Endothelial cell (in vitro differentiated cells): ENCODE data around the gene KCNIP3. TPM values are rescaled to one million over a fixed set of nuclear protein-coding genes. Genes with fewer than 3 reads are reported as not detected.

Experiments
- DNase-seq: peaks from one replicate; pipeline ENCODE4 v3.0.0; 2021; ENCODE audit warnings: low spot score
- H3K27ac Mint-ChIP-seq: one replicate; pipeline ENCODE4 v1.8.0; 2021; ENCODE audit warnings: mixed read lengths, inconsistent platforms; ENCODE audit not compliant: unreplicated experiment
- H3K27me3 Mint-ChIP-seq: one replicate; pipeline ENCODE4 v1.8.0; 2021; ENCODE audit warnings: mild to moderate bottlenecking, moderate library complexity, mixed read lengths, inconsistent platforms; ENCODE audit not compliant: unreplicated experiment
- H3K36me3 Mint-ChIP-seq: one replicate; pipeline ENCODE4 v1.8.0; 2021; ENCODE audit warnings: mild to moderate bottlenecking, low read depth, mixed read lengths, inconsistent platforms; ENCODE audit not compliant: unreplicated experiment
- H3K4me1 Mint-ChIP-seq: one replicate; pipeline ENCODE4 v1.8.0; 2021; ENCODE audit warnings: mild to moderate bottlenecking, mixed read lengths, inconsistent platforms; ENCODE audit not compliant: unreplicated experiment
- H3K4me3 Mint-ChIP-seq: one replicate; pipeline ENCODE4 v1.8.0; 2021; ENCODE audit warnings: mild to moderate bottlenecking, mixed read lengths, inconsistent platforms; ENCODE audit not compliant: unreplicated experiment
- H3K9me3 Mint-ChIP-seq: one replicate; pipeline ENCODE4 v1.8.0; 2021; ENCODE audit warnings: mixed read lengths, inconsistent platforms; ENCODE audit not compliant: unreplicated experiment
- CTCF ChIP-seq: fragments of 200-600 bp; sonication (generic); IDR thresholded peaks from one replicate; pipeline ENCODE4 v1.5.0; 2021; ENCODE audit warnings: antibody characterized with exemption; ENCODE audit not compliant: unreplicated experiment
- total RNA-seq: library from RNA; stranded (reverse); fragmentation: NEBNext Ultra II Directional; extraction: Animal tissue kit (Norgen Biotek cat#: 25700); gene quantifications from one replicate; pipeline ENCODE4 v1.2.1, GENCODE V29; 2021; ENCODE audit not compliant: unreplicated experiment

KCNIP3 gene
- total RNA-seq, 1 donor from 2014 or later = 0.26 TPM

GRCh38 chr2:95366514-95366913 lies 69.4 kb downstream of the KCNIP3 start:
- H3K27ac Mint-ChIP-seq = no peak overlapping the region
- H3K4me3 Mint-ChIP-seq = no peak overlapping the region
- TF ChIP-seq CTCF = no peak
- no peaks in the 10 kb centered on the region for H3K36me3 Mint-ChIP-seq
- DNase-seq = no peak
- no peaks in the 10 kb centered on the region for H3K4me1 Mint-ChIP-seq
- no peaks in the 10 kb centered on the region for H3K9me3 Mint-ChIP-seq
- peaks cover 2% of the 10 kb centered on the region for H3K27me3 Mint-ChIP-seq

DNA sequence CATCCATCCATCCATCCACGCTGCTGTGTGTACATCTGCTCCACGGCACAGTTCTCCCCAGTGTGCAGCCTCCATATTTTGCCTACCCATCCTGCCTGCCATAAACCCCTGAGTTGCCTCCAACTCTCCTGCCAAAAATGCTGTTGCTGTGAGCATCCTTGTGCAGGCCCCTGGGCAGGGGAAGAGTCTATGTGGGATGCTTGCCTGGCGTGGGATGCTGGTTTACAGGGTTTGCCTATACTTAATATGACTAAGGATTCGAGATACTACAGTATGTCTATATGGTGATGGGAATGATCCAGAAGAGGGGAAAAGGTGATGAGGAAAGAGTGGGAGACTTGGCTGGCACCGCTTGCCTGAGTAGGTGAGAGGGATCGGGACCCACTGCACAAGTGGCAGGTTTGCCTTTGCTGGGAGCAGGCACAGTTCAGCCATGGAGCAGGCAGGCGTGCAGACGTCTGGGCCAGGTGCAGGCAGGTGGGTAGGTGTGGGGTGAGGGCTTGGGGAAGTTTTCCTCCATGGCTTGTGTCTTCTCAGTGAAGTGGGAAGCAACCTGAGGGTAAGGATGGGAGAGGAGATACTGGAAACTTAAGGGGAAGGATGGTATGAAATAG lies 75.2 kb downstream of the KCNIP3 start:
- peaks cover 2% of the 10 kb centered on the region for H3K27me3 Mint-ChIP-seq
- H3K36me3 Mint-ChIP-seq = no peaks in the 10 kb centered on the region
- no peaks in the 10 kb centered on the region for H3K4me1 Mint-ChIP-seq
- H3K9me3 Mint-ChIP-seq = no peaks in the 10 kb centered on the region
- H3K27ac Mint-ChIP-seq = no peak overlapping the region
- TF ChIP-seq CTCF = no peak
- no peak for DNase-seq
- H3K4me3 Mint-ChIP-seq = no peak overlapping the region

- Mint-ChIP-seq H3K4me3 (no peak overlapping the region), H3K36me3 (no peaks in the 10 kb centered on the region), H3K9me3 (no peaks in the 10 kb centered on the region), H3K27me3 (peaks cover 2% of the 10 kb centered on the region), H3K4me1 (no peaks in the 10 kb centered on the region), H3K27ac (no peak overlapping the region)
- no peak for DNase-seq
- no peak for TF ChIP-seq CTCF
Observed at GRCh38 chr2:95372845-95373244, 75.7 kb downstream of the KCNIP3 start.

- Mint-ChIP-seq H3K27ac (no peak overlapping the region), H3K4me3 (no peak overlapping the region), H3K4me1 (no peaks in the 10 kb centered on the region), H3K9me3 (no peaks in the 10 kb centered on the region), H3K36me3 (no peaks in the 10 kb centered on the region), H3K27me3 (peaks cover 2% of the 10 kb centered on the region)
- no peak for DNase-seq
- no peak for TF ChIP-seq CTCF
Observed at GRCh38 chr2:95374029-95374428, 76.9 kb downstream of the KCNIP3 start.

GRCh38 chr2:95374451-95374920 lies 77.3 kb downstream of the KCNIP3 start:
- Mint-ChIP-seq H3K4me3 (no peak overlapping the region), H3K36me3 (no peaks in the 10 kb centered on the region), H3K27ac (no peak overlapping the region), H3K4me1 (no peaks in the 10 kb centered on the region), H3K27me3 (peaks cover 2% of the 10 kb centered on the region), H3K9me3 (no peaks in the 10 kb centered on the region)
- DNase-seq = no peak
- TF ChIP-seq CTCF = no peak
